Glutamatergic neuron (in vitro differentiated cells): Measurements from ENCODE around the gene GRB2. TPM values are rescaled to one million over a fixed set of nuclear protein-coding genes. Genes with fewer than 3 reads are reported as not detected.
A peak's percentile ranks its signal among the peaks of the same experiment; 100 is the strongest.

Source experiments
- DNase-seq: peaks from one replicate; pipeline ENCODE4 v3.0.0; 2022
- H3K27ac Mint-ChIP-seq: one replicate; pipeline ENCODE4 v1.8.0; 2020; ENCODE audit warnings: mild to moderate bottlenecking, mixed read lengths, inconsistent platforms; ENCODE audit not compliant: unreplicated experiment
- H3K27me3 Mint-ChIP-seq: one replicate; pipeline ENCODE4 v1.8.0; 2020; ENCODE audit warnings: mild to moderate bottlenecking, moderate library complexity, mixed read lengths, inconsistent platforms; ENCODE audit not compliant: unreplicated experiment
- H3K36me3 Mint-ChIP-seq: one replicate; pipeline ENCODE4 v1.8.0; 2020; ENCODE audit warnings: mild to moderate bottlenecking, mixed read lengths, inconsistent platforms; ENCODE audit not compliant: unreplicated experiment
- H3K4me1 Mint-ChIP-seq: one replicate; pipeline ENCODE4 v1.8.0; 2020; ENCODE audit warnings: mild to moderate bottlenecking, low read depth, mixed read lengths, inconsistent platforms; ENCODE audit not compliant: unreplicated experiment
- H3K4me3 Mint-ChIP-seq: one replicate; pipeline ENCODE4 v1.8.0; 2020; ENCODE audit warnings: mild to moderate bottlenecking, mixed read lengths, inconsistent platforms; ENCODE audit not compliant: unreplicated experiment
- H3K9me3 Mint-ChIP-seq: one replicate; pipeline ENCODE4 v1.8.0; 2020; ENCODE audit warnings: mild to moderate bottlenecking, moderate library complexity, mixed read lengths, inconsistent platforms; ENCODE audit not compliant: unreplicated experiment
- CTCF ChIP-seq: fragments of 200-600 bp; sonication (generic); IDR thresholded peaks from one replicate; pipeline ENCODE4 v1.5.0; 2021; ENCODE audit not compliant: partially characterized antibody, unreplicated experiment
- microRNA-seq: library from miRNA; unstranded; fragments of <30 nt; microRNA quantifications from one replicate; pipeline ENCODE4, GENCODE V29; 2020; ENCODE audit not compliant: unreplicated experiment
- total RNA-seq: library from RNA; stranded (reverse); fragmentation: NEBNext Ultra II Directional; extraction: Animal tissue kit (Norgen Biotek cat#: 25700); gene quantifications from one replicate; pipeline ENCODE4 v1.2.1, GENCODE V29; 2021; ENCODE audit not compliant: unreplicated experiment

Gene GRB2
- total RNA-seq, 1 donor from 2014 or later = 148 TPM

GRCh38 chr17:75269844-75270217 lies 135.6 kb downstream of the GRB2 start:
- peaks cover 5% of the 10 kb centered on the region for H3K9me3 Mint-ChIP-seq
- no peaks in the 10 kb centered on the region for H3K36me3 Mint-ChIP-seq
- DNase-seq = no peak
- TF ChIP-seq CTCF = no peak
- no peak overlapping the region for H3K27ac Mint-ChIP-seq
- H3K27me3 Mint-ChIP-seq = peaks cover 7% of the 10 kb centered on the region
- H3K4me3 Mint-ChIP-seq = peak overlapping the region; percentile 81
- H3K4me1 Mint-ChIP-seq = peaks cover 2% of the 10 kb centered on the region

Small RNAs within 50 kb of the gene (microRNA-seq; reads per million reads assigned to microRNA genes)
- not detected for gene MIR3678

Other genes starting within 250 kb of the GRB2 start
- 625 TPM for gene SUMO2, start 222.7 kb downstream of the GRB2 start, total RNA-seq
- gene NUP85, start 200.0 kb downstream of the GRB2 start, total RNA-seq = 58.9 TPM
- 65.0 TPM for gene GGA3, start 144.1 kb downstream of the GRB2 start, total RNA-seq
- 48.8 TPM for gene MRPS7, start 143.8 kb downstream of the GRB2 start, total RNA-seq
- gene MIF4GD, start 134.4 kb downstream of the GRB2 start, total RNA-seq = 12.8 TPM
- gene SLC25A19, start 116.2 kb downstream of the GRB2 start, total RNA-seq = 9.3 TPM
- 117 TPM for gene TMEM94, start 51.0 kb upstream of the GRB2 start, total RNA-seq
- gene CASKIN2, start 109.9 kb upstream of the GRB2 start, total RNA-seq = 22.1 TPM
- 26.6 TPM for gene TSEN54, start 110.8 kb upstream of the GRB2 start, total RNA-seq
- gene LLGL2, start 120.0 kb upstream of the GRB2 start, total RNA-seq = 4.8 TPM
- gene MYO15B, start 182.1 kb upstream of the GRB2 start, total RNA-seq = 82.6 TPM
- 0.20 TPM for gene SMIM5, start 227.8 kb upstream of the GRB2 start, total RNA-seq